ENCODE data around the gene MACC1.

The MACC1 gene

DNA sequence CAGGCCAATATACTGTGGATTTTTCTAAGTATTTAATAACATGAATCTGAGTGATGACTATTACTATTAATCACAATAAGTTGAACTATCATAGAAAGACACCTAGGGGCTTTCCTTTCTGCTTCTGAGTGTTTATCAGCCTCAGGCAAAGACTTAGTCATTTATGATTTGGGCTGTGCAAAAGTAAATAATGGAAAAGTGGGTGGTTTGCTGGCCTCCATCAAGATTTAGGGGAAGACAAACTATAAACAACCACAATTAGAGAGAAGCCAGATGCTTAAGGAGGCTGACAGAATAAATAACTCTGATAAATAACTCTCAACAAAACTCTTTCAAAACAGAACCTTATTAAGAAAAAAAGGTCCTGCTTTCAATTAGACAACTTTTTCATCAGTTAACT is 64.7 kb downstream of the MACC1 start:
- no peak overlapping the region for H3K9ac ChIP-seq (ENCODE audit: low read length)
- TF ChIP-seq, protein P1, sequence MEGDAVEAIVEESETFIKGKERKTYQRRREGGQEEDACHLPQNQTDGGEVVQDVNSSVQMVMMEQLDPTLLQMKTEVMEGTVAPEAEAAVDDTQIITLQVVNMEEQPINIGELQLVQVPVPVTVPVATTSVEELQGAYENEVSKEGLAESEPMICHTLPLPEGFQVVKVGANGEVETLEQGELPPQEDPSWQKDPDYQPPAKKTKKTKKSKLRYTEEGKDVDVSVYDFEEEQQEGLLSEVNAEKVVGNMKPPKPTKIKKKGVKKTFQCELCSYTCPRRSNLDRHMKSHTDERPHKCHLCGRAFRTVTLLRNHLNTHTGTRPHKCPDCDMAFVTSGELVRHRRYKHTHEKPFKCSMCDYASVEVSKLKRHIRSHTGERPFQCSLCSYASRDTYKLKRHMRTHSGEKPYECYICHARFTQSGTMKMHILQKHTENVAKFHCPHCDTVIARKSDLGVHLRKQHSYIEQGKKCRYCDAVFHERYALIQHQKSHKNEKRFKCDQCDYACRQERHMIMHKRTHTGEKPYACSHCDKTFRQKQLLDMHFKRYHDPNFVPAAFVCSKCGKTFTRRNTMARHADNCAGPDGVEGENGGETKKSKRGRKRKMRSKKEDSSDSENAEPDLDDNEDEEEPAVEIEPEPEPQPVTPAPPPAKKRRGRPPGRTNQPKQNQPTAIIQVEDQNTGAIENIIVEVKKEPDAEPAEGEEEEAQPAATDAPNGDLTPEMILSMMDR (IDR thresholded peaks at IDR 0.05; ENCODE audit: low read length) = no peak
- no peak for TF ChIP-seq EZH2 (IDR thresholded peaks at IDR 0.05; ENCODE audit: borderline replicate concordance, low read length)
- H3K79me2 ChIP-seq (ENCODE audit: insufficient read depth, low read length) = no peaks in the 10 kb centered on the region
- no peaks in the 10 kb centered on the region for H3K9me2 ChIP-seq (ENCODE audit: low read depth, low read length)
- no peaks in the 10 kb centered on the region for H3K27me3 ChIP-seq (ENCODE audit: insufficient read depth, low read length)
- H3F3A ChIP-seq (ENCODE audit: insufficient read depth, low read length) = no peaks in the 10 kb centered on the region
- no peaks in the 10 kb centered on the region for H4K20me1 ChIP-seq (ENCODE audit: insufficient read depth, low read length)
- H3K4me3 ChIP-seq (ENCODE audit: low read depth, low read length, poor library complexity, severe bottlenecking) = no peak overlapping the region
- peaks cover 57% of the 10 kb centered on the region for H3K36me3 ChIP-seq (ENCODE audit: insufficient read depth, low read length)
- no peak overlapping the region for H3K27ac ChIP-seq (ENCODE audit: low read depth, low read length, poor library complexity, severe bottlenecking)
- no peaks in the 10 kb centered on the region for H3K9me3 ChIP-seq (ENCODE audit: low read length)
- no peak overlapping the region; the same call in 1 of the 2 replicates for H3K4me2 ChIP-seq (ENCODE audit: low read length)
- no peak overlapping the region for H2AFZ ChIP-seq (ENCODE audit: low read length)
- H3K4me1 ChIP-seq (ENCODE audit: insufficient read depth, low read length, severe bottlenecking) = peaks cover 22% of the 10 kb centered on the region

GRCh38 chr7:20151708-20152456 is 65.3 kb downstream of the MACC1 start:
- H3K27ac ChIP-seq (ENCODE audit: low read depth, low read length, poor library complexity, severe bottlenecking) = peak overlapping the region; percentile 0

DNA sequence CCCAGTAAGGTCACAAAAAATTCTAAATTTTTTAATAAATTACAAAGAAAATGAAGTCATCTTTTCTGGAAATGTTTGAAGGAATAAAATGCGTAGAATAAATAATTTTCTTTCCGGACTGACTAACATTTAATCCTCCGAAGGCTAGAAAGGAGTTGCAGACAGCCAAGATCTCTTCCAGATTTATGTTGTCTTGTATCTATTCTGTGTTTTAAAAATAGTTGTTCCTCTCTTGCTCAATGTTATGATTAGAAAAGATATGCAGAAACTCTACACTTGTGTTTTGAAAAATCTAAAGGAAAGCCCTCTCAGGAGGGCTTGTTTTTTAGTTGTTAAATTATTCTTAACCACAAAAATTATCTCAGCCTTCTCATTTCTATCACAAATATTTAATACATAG is 70.7 kb downstream of the MACC1 start:
- H3K4me3 ChIP-seq (ENCODE audit: low read depth, low read length, poor library complexity, severe bottlenecking) = no peak overlapping the region
- no peaks in the 10 kb centered on the region for H3K4me1 ChIP-seq (ENCODE audit: insufficient read depth, low read length, severe bottlenecking)
- no peaks in the 10 kb centered on the region for H3K9me3 ChIP-seq (ENCODE audit: low read length)
- no peaks in the 10 kb centered on the region for H3K9me2 ChIP-seq (ENCODE audit: low read depth, low read length)
- peaks cover 52% of the 10 kb centered on the region for H3K36me3 ChIP-seq (ENCODE audit: insufficient read depth, low read length)
- H3K9ac ChIP-seq (ENCODE audit: low read length) = no peak overlapping the region
- no peak overlapping the region for H3K27ac ChIP-seq (ENCODE audit: low read depth, low read length, poor library complexity, severe bottlenecking)
- H3K27me3 ChIP-seq (ENCODE audit: insufficient read depth, low read length) = no peaks in the 10 kb centered on the region
- no peaks in the 10 kb centered on the region for H3K79me2 ChIP-seq (ENCODE audit: insufficient read depth, low read length)
- H3F3A ChIP-seq (ENCODE audit: insufficient read depth, low read length) = no peaks in the 10 kb centered on the region
- H2AFZ ChIP-seq (ENCODE audit: low read length) = no peak overlapping the region
- H3K4me2 ChIP-seq (ENCODE audit: low read length) = no peak overlapping the region
- TF ChIP-seq EZH2 (IDR thresholded peaks at IDR 0.05; ENCODE audit: borderline replicate concordance, low read length) = no peak
- TF ChIP-seq, protein P1 (IDR thresholded peaks at IDR 0.05; ENCODE audit: low read length) = no peak
- H4K20me1 ChIP-seq (ENCODE audit: insufficient read depth, low read length) = no peaks in the 10 kb centered on the region

More at GRCh38 chr7:20151708-20152456, 65.3 kb downstream of the MACC1 start:
- Histone ChIP-seq H3K4me1 (ENCODE audit: insufficient read depth, low read length, severe bottlenecking) (peaks cover 19% of the 10 kb centered on the region), H3K79me2 (ENCODE audit: insufficient read depth, low read length) (no peaks in the 10 kb centered on the region), H3K9me2 (ENCODE audit: low read depth, low read length) (no peaks in the 10 kb centered on the region), H3F3A (ENCODE audit: insufficient read depth, low read length) (no peaks in the 10 kb centered on the region), H3K9me3 (ENCODE audit: low read length) (no peaks in the 10 kb centered on the region), H3K4me3 (ENCODE audit: low read depth, low read length, poor library complexity, severe bottlenecking) (no peak overlapping the region), H2AFZ (ENCODE audit: low read length) (no peak overlapping the region), H4K20me1 (ENCODE audit: insufficient read depth, low read length) (no peaks in the 10 kb centered on the region), H3K4me2 (ENCODE audit: low read length) (peak overlapping the region; percentile 5; the same call in 1 of the 2 replicates), H3K36me3 (ENCODE audit: insufficient read depth, low read length) (peaks cover 61% of the 10 kb centered on the region), H3K9ac (ENCODE audit: low read length) (no peak overlapping the region), H3K27me3 (ENCODE audit: insufficient read depth, low read length) (no peaks in the 10 kb centered on the region)
- TF ChIP-seq EZH2 (IDR thresholded peaks at IDR 0.05; ENCODE audit: borderline replicate concordance, low read length) = no peak
- TF ChIP-seq, protein P1 (IDR thresholded peaks at IDR 0.05; ENCODE audit: low read length) = no peak

All from OCI-LY1 (cell line).